ENCODE data around the gene KANK2. TPM values are rescaled to one million over a fixed set of nuclear protein-coding genes. Genes with fewer than 3 reads are reported as not detected.
"Not testable (repeated sequence)": the region's sequence is repeated elsewhere in the genome, so short reads cannot be mapped to it uniquely, and the experiment has no call there.

Gene KANK2
- total RNA-seq, 1 donor from 2014 or later, result 78.3 TPM

DNA sequence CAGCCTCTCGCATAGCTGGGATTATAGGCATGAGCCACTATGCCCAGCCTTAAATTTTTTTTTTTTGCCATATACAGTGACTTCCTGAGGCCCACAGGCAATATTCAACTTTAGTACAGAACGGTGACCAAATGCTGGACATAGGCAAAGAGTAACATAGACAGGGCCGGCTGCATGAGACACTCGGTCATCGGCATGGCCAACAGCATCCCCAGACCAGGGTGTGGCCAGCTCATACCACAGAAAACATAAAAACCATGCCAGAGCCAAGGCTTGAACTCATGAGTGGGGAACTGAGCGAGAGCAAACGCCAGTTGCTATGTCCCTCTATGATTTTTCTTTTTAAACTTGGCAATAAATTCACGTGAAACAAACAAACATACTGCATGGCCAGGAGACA is 17.0 kb downstream of the KANK2 start:
- TF ChIP-seq, protein P1, sequence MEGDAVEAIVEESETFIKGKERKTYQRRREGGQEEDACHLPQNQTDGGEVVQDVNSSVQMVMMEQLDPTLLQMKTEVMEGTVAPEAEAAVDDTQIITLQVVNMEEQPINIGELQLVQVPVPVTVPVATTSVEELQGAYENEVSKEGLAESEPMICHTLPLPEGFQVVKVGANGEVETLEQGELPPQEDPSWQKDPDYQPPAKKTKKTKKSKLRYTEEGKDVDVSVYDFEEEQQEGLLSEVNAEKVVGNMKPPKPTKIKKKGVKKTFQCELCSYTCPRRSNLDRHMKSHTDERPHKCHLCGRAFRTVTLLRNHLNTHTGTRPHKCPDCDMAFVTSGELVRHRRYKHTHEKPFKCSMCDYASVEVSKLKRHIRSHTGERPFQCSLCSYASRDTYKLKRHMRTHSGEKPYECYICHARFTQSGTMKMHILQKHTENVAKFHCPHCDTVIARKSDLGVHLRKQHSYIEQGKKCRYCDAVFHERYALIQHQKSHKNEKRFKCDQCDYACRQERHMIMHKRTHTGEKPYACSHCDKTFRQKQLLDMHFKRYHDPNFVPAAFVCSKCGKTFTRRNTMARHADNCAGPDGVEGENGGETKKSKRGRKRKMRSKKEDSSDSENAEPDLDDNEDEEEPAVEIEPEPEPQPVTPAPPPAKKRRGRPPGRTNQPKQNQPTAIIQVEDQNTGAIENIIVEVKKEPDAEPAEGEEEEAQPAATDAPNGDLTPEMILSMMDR (conservative IDR thresholded peaks at IDR 0.05; ENCODE audit: low read depth, low read length), result no peak
- no peak for DNase-seq (ENCODE audit: low read depth)
- H3K4me3 ChIP-seq (ENCODE audit: low read depth, low read length), result no peak overlapping the region

DNA sequence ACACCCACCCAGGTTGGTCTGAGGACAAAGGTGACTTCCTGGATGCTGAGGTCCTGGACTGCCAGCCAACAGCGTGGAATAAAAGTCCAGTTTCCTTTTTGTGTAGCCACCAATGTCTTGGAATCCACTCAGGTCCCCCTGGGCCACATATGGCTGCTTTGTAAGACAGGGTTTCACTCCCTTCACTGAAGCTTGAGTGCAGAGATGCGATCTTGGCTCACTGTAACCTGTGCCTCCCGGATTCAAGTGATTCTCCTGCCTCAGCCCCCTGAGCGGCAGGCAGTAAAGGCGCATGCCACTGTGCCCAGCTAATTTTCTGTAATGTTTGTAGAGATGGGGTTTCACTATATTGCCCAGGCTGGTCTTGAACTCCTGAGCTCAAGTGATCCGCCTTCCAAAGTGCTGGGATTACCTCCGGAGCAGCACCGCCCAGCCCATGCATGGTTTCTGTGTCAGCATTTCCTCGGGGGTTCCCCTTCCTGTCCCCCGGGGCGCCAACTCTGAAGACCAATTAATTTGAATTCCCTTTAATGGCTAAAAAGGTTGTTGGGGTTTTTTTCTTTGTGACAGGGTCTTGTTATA is 17.5 kb downstream of the KANK2 start:
- TF ChIP-seq, protein P1 (conservative IDR thresholded peaks at IDR 0.05; ENCODE audit: low read depth, low read length), result no peak
- DNase-seq (ENCODE audit: low read depth), result no peak
- no peak overlapping the region for H3K4me3 ChIP-seq (ENCODE audit: low read depth, low read length)

DNA sequence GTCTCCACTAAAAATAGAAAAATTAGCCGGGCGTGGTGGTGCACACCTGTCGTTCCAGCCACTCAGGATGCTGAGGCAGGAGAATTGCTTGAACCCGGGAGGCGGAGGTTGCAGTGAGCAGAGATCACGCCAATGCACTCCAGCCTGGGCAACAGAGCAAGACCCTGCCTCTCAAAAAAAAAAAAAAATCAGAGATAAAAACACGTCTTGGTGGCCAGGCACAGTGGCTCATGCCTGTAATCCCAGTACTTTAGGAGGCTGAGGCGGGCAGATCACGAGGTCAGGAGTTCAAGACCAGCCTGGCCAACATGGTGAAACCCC is 18.2 kb downstream of the KANK2 start:
- not testable (repeated sequence) for DNase-seq (ENCODE audit: low read depth); H3K4me3 ChIP-seq (ENCODE audit: low read depth, low read length)

DNA sequence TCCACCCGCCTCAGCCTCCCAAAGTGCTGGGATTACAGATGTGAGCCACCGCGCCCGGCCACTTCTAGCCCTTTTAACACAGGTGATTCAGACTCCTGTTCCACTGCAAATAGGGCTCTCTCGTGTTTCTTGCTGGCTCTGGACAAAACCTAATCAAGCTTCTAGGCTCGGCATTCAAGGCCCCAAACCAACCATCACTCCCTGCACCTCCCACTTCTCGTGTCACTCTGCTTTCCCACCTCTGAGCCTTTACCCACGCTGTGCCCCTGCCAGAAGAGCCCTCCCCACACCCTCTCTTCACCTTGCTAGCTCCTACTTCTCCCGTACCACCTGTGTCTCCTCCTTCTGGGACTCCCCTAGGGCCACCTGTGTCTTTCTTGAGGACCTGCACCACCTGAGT is 19.8 kb downstream of the KANK2 start:
- no peak for DNase-seq (ENCODE audit: low read depth)
- TF ChIP-seq, protein P1 (conservative IDR thresholded peaks at IDR 0.05; ENCODE audit: low read depth, low read length), result no peak
- H3K4me3 ChIP-seq (ENCODE audit: low read depth, low read length), result no peak overlapping the region

DNA sequence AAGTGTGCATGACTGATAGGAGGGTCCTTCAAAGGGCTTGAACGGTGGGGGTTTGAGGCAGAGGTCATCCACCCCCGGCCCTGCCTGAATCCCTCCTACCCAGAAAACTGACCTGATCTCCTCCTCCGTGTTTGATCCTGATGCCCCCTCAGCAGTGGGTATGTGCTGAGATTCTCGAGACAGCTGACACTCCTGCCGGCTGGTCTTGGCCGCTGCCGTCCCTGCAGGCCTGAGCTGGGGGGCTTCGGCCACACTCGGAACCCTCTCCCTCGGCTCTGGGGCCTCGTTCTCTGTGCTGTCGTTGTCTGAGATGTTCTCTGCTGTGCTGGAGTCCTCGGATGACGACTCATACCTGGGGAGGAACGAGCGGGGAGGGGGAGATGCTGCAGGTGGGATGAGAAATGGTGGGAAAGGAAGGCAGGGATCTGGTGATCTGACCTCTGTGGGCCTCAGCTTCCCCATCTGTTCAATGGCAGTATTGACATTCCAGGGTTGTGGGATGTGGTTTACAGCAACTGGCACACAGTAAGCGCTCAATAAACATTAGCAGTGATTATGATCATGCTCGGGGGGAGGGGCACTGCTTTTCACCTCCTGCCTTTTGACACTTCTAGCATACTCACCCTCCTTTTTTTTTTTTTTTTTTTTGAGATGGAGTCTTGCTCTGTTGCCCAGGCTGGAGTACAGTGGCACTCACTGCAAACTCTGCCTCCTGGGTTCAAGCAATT is 20.7 kb downstream of the KANK2 start:
- TF ChIP-seq, protein P1 (conservative IDR thresholded peaks at IDR 0.05; ENCODE audit: low read depth, low read length), result no peak
- no peak for DNase-seq (ENCODE audit: low read depth)
- no peak overlapping the region for H3K4me3 ChIP-seq (ENCODE audit: low read depth, low read length)

DNA sequence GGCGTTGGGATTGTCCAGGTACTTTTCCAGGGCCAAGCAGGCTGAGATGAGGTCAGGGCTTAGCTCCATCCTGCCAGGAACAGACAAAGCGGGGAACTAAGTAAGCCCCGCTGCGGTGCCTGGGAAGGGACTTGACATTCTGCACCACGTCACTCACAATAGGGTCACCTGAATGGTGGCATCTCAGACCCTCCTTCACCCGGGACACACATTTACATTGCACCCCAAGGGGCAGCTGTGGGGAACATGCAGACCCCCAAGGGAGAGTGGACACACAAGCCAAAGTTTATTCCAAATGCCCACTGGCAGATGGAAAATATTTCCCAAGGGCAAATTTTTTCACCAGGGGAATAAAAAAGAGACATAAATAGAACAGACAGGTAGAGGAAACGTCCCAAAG is 21.4 kb downstream of the KANK2 start:
- DNase-seq (ENCODE audit: low read depth), result no peak
- TF ChIP-seq, protein P1 (conservative IDR thresholded peaks at IDR 0.05; ENCODE audit: low read depth, low read length), result no peak
- H3K4me3 ChIP-seq (ENCODE audit: low read depth, low read length), result no peak overlapping the region

DNA sequence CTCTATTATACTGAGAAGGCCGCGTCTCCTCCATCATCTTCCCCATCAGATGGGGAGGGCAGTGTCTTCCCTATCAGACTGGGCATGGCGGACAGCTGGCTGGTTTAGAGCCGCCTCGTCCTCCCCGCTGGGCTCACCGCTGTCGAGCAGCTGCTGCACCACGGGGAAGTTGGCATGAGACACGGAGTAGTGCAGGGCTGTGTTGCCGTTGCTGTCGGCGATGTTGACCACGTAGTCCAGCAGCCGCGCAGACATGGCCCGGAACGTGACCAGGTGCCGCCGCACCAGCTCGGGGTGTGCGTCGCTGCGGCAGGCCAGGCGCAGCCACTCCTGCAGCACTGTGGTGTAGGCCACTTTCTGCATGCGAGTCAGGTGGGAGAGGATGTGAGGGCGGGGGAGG is 23.0 kb downstream of the KANK2 start:
- TF ChIP-seq, protein P1 (conservative IDR thresholded peaks at IDR 0.05; ENCODE audit: low read depth, low read length), result no peak
- no peak for DNase-seq (ENCODE audit: low read depth)
- no peak overlapping the region for H3K4me3 ChIP-seq (ENCODE audit: low read depth, low read length)

All from epithelial cell of proximal tubule (primary cell).